DND-41 (cell line): ENCODE data around the gene SZRD1.

Experiments
- CTCF ChIP-seq: IDR thresholded peaks from 2 replicates; pipeline ENCODE4 v1.5.1; 2012; ENCODE audit warnings: borderline replicate concordance, low read length, moderate library complexity, mild to moderate bottlenecking; ENCODE audit not compliant: poor library complexity, severe bottlenecking; ENCODE audit errors: extremely low read depth
- EZH2 ChIP-seq: IDR thresholded peaks from 3 replicates; pipeline ENCODE4 v1.6.1; 2012; ENCODE audit warnings: borderline replicate concordance, low read depth, mild to moderate bottlenecking, moderate library complexity, low read length, inconsistent platforms; ENCODE audit not compliant: severe bottlenecking

DNA sequence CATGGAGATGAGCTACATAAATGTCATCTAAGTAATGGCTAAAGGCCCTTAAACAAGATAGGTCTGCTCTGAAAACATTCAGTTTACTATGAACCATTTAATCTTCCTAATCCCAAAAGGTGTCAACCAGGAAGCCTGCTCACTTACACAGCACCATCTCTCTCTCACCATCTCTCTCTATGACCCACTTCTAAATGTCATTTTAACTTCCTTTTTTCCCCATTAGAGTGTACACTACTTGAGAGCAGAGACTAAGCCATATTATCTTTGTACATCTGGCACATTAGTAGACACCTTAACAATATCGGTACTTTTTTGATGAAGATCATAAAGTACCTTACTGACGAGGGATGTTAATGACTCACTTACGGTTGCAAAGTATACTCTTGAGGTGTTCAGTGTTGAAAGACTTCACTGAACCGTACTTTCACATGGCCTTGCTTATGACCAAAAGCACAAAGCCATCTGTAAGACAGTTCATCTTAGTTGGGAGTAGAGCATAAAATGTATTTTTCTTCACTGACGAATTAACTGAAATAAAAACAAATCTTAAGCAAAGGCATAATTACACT is 40.1 kb upstream of the SZRD1 start:
- no peak for TF ChIP-seq EZH2
- no peak for TF ChIP-seq CTCF
